ENCODE data around the gene OR13C3.
A peak's percentile ranks its signal among the peaks of the same experiment; 100 is the strongest.
"Not testable (repeated sequence)": the region's sequence is repeated elsewhere in the genome, so short reads cannot be mapped to it uniquely, and the experiment has no call there.

OR13C3 gene

GRCh38 chr9:104536756-104537155, at the start of gene OR13C3:
Gene OR13C3, minus strand, starts transcription at chr9:104536856. Its CDS starts 133 bp downstream, at chr9:104536723.
- DNase-seq (ENCODE audit: low spot score), result no peak

GRCh38 chr9:104580562-104580961, 43.9 kb upstream of the OR13C3 start:
- no peak for DNase-seq (ENCODE audit: low spot score)

- DNase-seq (ENCODE audit: low spot score), result no peak
Observed at GRCh38 chr9:104577263-104577662, 40.6 kb upstream of the OR13C3 start.

GRCh38 chr9:104575456-104575855, 38.8 kb upstream of the OR13C3 start:
- DNase-seq (ENCODE audit: low spot score), result no peak

GRCh38 chr9:104572612-104573011, 36.0 kb upstream of the OR13C3 start:
- DNase-seq (ENCODE audit: low spot score), result no peak

- no peak for DNase-seq (ENCODE audit: low spot score)
Observed at GRCh38 chr9:104568868-104569267, 32.2 kb upstream of the OR13C3 start, which contains the start of gene OR13C8. Gene OR13C8, plus strand, starts transcription at chr9:104569168. Its CDS starts 0 bp downstream, at chr9:104569168.

GRCh38 chr9:104564358-104564757, 27.7 kb upstream of the OR13C3 start:
- DNase-seq (ENCODE audit: low spot score), result no peak

- no peak for DNase-seq (ENCODE audit: low spot score)
Observed at GRCh38 chr9:104556830-104557634, 20.4 kb upstream of the OR13C3 start.

GRCh38 chr9:104555521-104555920, 18.9 kb upstream of the OR13C3 start:
- no peak for DNase-seq (ENCODE audit: low spot score)

GRCh38 chr9:104553261-104553660, 16.6 kb upstream of the OR13C3 start:
- DNase-seq (ENCODE audit: low spot score), result no peak

- DNase-seq (ENCODE audit: low spot score), result no peak
Observed at GRCh38 chr9:104544644-104545043, 8.0 kb upstream of the OR13C3 start.

- DNase-seq (ENCODE audit: low spot score), result no peak
Observed at GRCh38 chr9:104539275-104539674, 2.6 kb upstream of the OR13C3 start.

GRCh38 chr9:104527109-104527508, 9.5 kb downstream of the OR13C3 start, which contains the start of gene OR13C4:
Gene OR13C4, minus strand, starts transcription at chr9:104527209. Its CDS starts 0 bp downstream, at chr9:104527209.
- no peak for DNase-seq (ENCODE audit: low spot score)

- not testable (repeated sequence) for DNase-seq (ENCODE audit: low spot score)
Observed at GRCh38 chr9:104520241-104520640, 16.4 kb downstream of the OR13C3 start.

- no peak for DNase-seq (ENCODE audit: low spot score)
Observed at GRCh38 chr9:104514901-104515300, 21.8 kb downstream of the OR13C3 start.

GRCh38 chr9:104506565-104506964, 30.1 kb downstream of the OR13C3 start:
- DNase-seq (ENCODE audit: low spot score), result no peak

GRCh38 chr9:104503963-104504362, 32.7 kb downstream of the OR13C3 start, which contains the start of gene OR13F1:
Gene OR13F1, plus strand, starts transcription at chr9:104504263. Its CDS starts 0 bp downstream, at chr9:104504263.
- no peak for DNase-seq (ENCODE audit: low spot score)

- DNase-seq (ENCODE audit: low spot score), result no peak
Observed at GRCh38 chr9:104503440-104503839, 33.2 kb downstream of the OR13C3 start.

- DNase-seq (ENCODE audit: low spot score), result peak; percentile 42
Observed at GRCh38 chr9:104494808-104495207, 41.8 kb downstream of the OR13C3 start.
